Measurements from ENCODE around the gene DEK. TPM values are rescaled to one million over a fixed set of nuclear protein-coding genes. Genes with fewer than 3 reads are reported as not detected.
A peak's percentile ranks its signal among the peaks of the same experiment; 100 is the strongest.

The DEK gene
- total RNA-seq, 2 experiments from 2014 or later, result 52.7 to 56.7 TPM

- H3K9me3 Mint-ChIP-seq, result no peaks in the 10 kb centered on the region
- ChIA-PET POLR2A (interaction anchor here (1.6 kb wide), 1 partner anchor 114 kb away, joined by 3 read pairs; no protein-coding TSS in a partner anchor), CTCF (no interaction called here)
- Histone ChIP-seq H3K4me3 (ENCODE audit: low read length) (no peak overlapping the region), H3K4me1 (ENCODE audit: insufficient read depth, low read length) (peaks cover 13% of the 10 kb centered on the region), H3K36me3 (ENCODE audit: insufficient read depth, low read length) (no peaks in the 10 kb centered on the region), H3K27ac (ENCODE audit: low read depth in 1 of 2, low read length in 2 of 2) (no peak overlapping the region), H3K9me3 (ENCODE audit: control insufficient read depth in 1 of 2, insufficient read depth in 1 of 2, low read length in 2 of 2) (peaks cover 0 to 5% of the 10 kb centered on the region in 2 experiments), H3K27me3 (ENCODE audit: control insufficient read depth in 1 of 2, insufficient read depth in 2 of 2, low read length in 2 of 2) (peaks cover under 1 to 5% of the 10 kb centered on the region in 2 experiments)
- no peak overlapping the region for H3K4me3 Mint-ChIP-seq
- intact Hi-C loops (cut with DNase I, micrococcal nuclease), result no loop called here
- ATAC-seq (ENCODE audit: poor library complexity), result no peak
- TF ChIP-seq, protein P1, sequence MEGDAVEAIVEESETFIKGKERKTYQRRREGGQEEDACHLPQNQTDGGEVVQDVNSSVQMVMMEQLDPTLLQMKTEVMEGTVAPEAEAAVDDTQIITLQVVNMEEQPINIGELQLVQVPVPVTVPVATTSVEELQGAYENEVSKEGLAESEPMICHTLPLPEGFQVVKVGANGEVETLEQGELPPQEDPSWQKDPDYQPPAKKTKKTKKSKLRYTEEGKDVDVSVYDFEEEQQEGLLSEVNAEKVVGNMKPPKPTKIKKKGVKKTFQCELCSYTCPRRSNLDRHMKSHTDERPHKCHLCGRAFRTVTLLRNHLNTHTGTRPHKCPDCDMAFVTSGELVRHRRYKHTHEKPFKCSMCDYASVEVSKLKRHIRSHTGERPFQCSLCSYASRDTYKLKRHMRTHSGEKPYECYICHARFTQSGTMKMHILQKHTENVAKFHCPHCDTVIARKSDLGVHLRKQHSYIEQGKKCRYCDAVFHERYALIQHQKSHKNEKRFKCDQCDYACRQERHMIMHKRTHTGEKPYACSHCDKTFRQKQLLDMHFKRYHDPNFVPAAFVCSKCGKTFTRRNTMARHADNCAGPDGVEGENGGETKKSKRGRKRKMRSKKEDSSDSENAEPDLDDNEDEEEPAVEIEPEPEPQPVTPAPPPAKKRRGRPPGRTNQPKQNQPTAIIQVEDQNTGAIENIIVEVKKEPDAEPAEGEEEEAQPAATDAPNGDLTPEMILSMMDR (IDR thresholded peaks at IDR 0.05), result no peak
- H3K4me1 Mint-ChIP-seq (ENCODE audit: low read depth), result peaks cover 5% of the 10 kb centered on the region
- no peak overlapping the region for H3K27ac Mint-ChIP-seq
- H3K36me3 Mint-ChIP-seq (ENCODE audit: low read depth), result peaks cover under 1% of the 10 kb centered on the region
- DNase-seq, result no peak
- peaks cover 17% of the 10 kb centered on the region for H3K27me3 Mint-ChIP-seq
Observed at GRCh38 chr6:18270216-18270615, 5.9 kb upstream of the DEK start.

GRCh38 chr6:18269717-18270116 lies 5.4 kb upstream of the DEK start:
- CTCF ChIA-PET, result no interaction called here
- TF ChIP-seq, protein P1 (IDR thresholded peaks at IDR 0.05), result no peak
- H3K9me3 ChIP-seq (ENCODE audit: control insufficient read depth in 1 of 2, insufficient read depth in 1 of 2, low read length in 2 of 2), result peaks cover 0 to 5% of the 10 kb centered on the region in 2 experiments
- ATAC-seq (ENCODE audit: poor library complexity), result no peak
- no peaks in the 10 kb centered on the region for H3K36me3 ChIP-seq (ENCODE audit: insufficient read depth, low read length)
- peaks cover 18% of the 10 kb centered on the region for H3K4me1 ChIP-seq (ENCODE audit: insufficient read depth, low read length)
- POLR2A ChIA-PET, result interaction anchor here (1.6 kb wide), 1 partner anchor 114 kb away, joined by 3 read pairs; no protein-coding TSS in a partner anchor
- DNase-seq, result no peak
- no peaks in the 10 kb centered on the region for H3K27me3 ChIP-seq (ENCODE audit: control insufficient read depth in 1 of 2, insufficient read depth in 2 of 2, low read length in 2 of 2)
- no peak overlapping the region for H3K4me3 ChIP-seq (ENCODE audit: low read length)
- no peak overlapping the region for H3K27ac Mint-ChIP-seq
- H3K27me3 Mint-ChIP-seq, result peaks cover 12% of the 10 kb centered on the region
- H3K36me3 Mint-ChIP-seq (ENCODE audit: low read depth), result peaks cover 6% of the 10 kb centered on the region
- H3K9me3 Mint-ChIP-seq, result no peaks in the 10 kb centered on the region
- no peak overlapping the region for H3K27ac ChIP-seq (ENCODE audit: low read depth in 1 of 2, low read length in 2 of 2)
- no peak overlapping the region for H3K4me3 Mint-ChIP-seq
- H3K4me1 Mint-ChIP-seq (ENCODE audit: low read depth), result peaks cover 10% of the 10 kb centered on the region
- intact Hi-C loops (cut with DNase I, micrococcal nuclease), result loop anchor here in 1 of 2 experiments (5.0 to 10.0 kb wide), 4 partner anchors 128 to 1505 kb away; partner anchors contain the start of genes ATXN1 and NUP153

GRCh38 chr6:18269253-18269652 lies 4.9 kb upstream of the DEK start:
- H3K9me3 Mint-ChIP-seq, result no peaks in the 10 kb centered on the region
- no peaks in the 10 kb centered on the region for H3K27me3 ChIP-seq (ENCODE audit: control insufficient read depth in 1 of 2, insufficient read depth in 2 of 2, low read length in 2 of 2)
- peaks cover 0 to 5% of the 10 kb centered on the region in 2 experiments for H3K9me3 ChIP-seq (ENCODE audit: control insufficient read depth in 1 of 2, insufficient read depth in 1 of 2, low read length in 2 of 2)
- peaks cover 11% of the 10 kb centered on the region for H3K4me1 Mint-ChIP-seq (ENCODE audit: low read depth)
- H3K4me1 ChIP-seq (ENCODE audit: insufficient read depth, low read length), result peaks cover 18% of the 10 kb centered on the region
- ATAC-seq (ENCODE audit: poor library complexity) (no peak), DNase-seq (peak in 4 of 14 experiments; percentile 23 to 49 (median 39))
- CTCF ChIA-PET, result no interaction called here
- no peak overlapping the region for H3K4me3 Mint-ChIP-seq
- intact Hi-C loops (cut with DNase I, micrococcal nuclease), result loop anchor here in 1 of 2 experiments (5.0 to 10.0 kb wide), 4 partner anchors 128 to 1504 kb away; partner anchors contain the start of genes ATXN1 and NUP153
- POLR2A ChIA-PET, result interaction anchor here (0.6 to 1.6 kb wide), 2 partner anchors 113 to 562 kb away, joined by 3 read pairs; partner anchors contain the start of gene NUP153
- H3K27ac ChIP-seq (ENCODE audit: low read depth in 1 of 2, low read length in 2 of 2), result no peak overlapping the region
- H3K27me3 Mint-ChIP-seq, result peaks cover 10% of the 10 kb centered on the region
- no peak overlapping the region for H3K4me3 ChIP-seq (ENCODE audit: low read length)
- no peaks in the 10 kb centered on the region for H3K36me3 ChIP-seq (ENCODE audit: insufficient read depth, low read length)
- no peak overlapping the region for H3K27ac Mint-ChIP-seq
- TF ChIP-seq, protein P1 (IDR thresholded peaks at IDR 0.05), result no peak
- peaks cover 6% of the 10 kb centered on the region for H3K36me3 Mint-ChIP-seq (ENCODE audit: low read depth)

Measured in CD4-positive, alpha-beta T cell (primary cell).